HFFc6 (cell line): ENCODE results near the gene NDRG3. TPM values are rescaled to one million over a fixed set of nuclear protein-coding genes. Genes with fewer than 3 reads are reported as not detected.
A peak's percentile ranks its signal among the peaks of the same experiment; 100 is the strongest.

Source experiments
- DNase-seq: peaks from one replicate; pipeline ENCODE4 v3.0.0-alpha.2; 2018
- H3K27ac Mint-ChIP-seq: 2 replicates; pipeline ENCODE4 v1.8.0; 2020; ENCODE audit warnings: mild to moderate bottlenecking, mixed read lengths
- H3K27me3 Mint-ChIP-seq: 2 replicates; pipeline ENCODE4 v1.8.0; 2021; ENCODE audit warnings: mild to moderate bottlenecking, moderate library complexity, mixed read lengths; ENCODE audit not compliant: insufficient read depth
- H3K36me3 Mint-ChIP-seq: 2 replicates; pipeline ENCODE4 v1.8.0; 2021; ENCODE audit warnings: low read depth, mixed read lengths
- H3K4me1 Mint-ChIP-seq: 2 replicates; pipeline ENCODE4 v1.8.0; 2020; ENCODE audit warnings: low read depth, mixed read lengths
- H3K4me3 Mint-ChIP-seq: 2 replicates; pipeline ENCODE4 v1.8.0; 2020; ENCODE audit warnings: mild to moderate bottlenecking, moderate library complexity, mixed read lengths
- H3K9me3 Mint-ChIP-seq: 2 replicates; pipeline ENCODE4 v1.8.0; 2020; ENCODE audit warnings: mild to moderate bottlenecking, mixed read lengths
- CTCF ChIP-seq: fragments of 200-600 bp; sonication (generic); IDR thresholded peaks from 2 replicates; pipeline ENCODE4 v1.5.0; 2021; ENCODE audit warnings: antibody characterized with exemption, mild to moderate bottlenecking
- total RNA-seq, 6 experiments: library from RNA; stranded (reverse); fragmentation: NEBNext Ultra II Directional; extraction: Animal tissue kit (Norgen Biotek cat#: 25700); gene quantifications; 2 replicates in 1 of 6; 3 replicates in 5 of 6; pipeline ENCODE4 v1.2.3, GENCODE V29; 2021

NDRG3 gene
- total RNA-seq, 6 experiments from 2014 or later = 32.8 to 42.3 (median 37.2) TPM

- no peaks in the 10 kb centered on the region for H3K9me3 Mint-ChIP-seq
- TF ChIP-seq CTCF = no peak
These were observed 114.2 kb downstream of the NDRG3 start for GRCh38 chr20:36631646-36632045.

GRCh38 chr20:36629719-36630681 is 115.9 kb downstream of the NDRG3 start:
- H3K4me1 Mint-ChIP-seq = no peaks in the 10 kb centered on the region
- H3K27ac Mint-ChIP-seq = no peak overlapping the region
- H3K27me3 Mint-ChIP-seq = peaks cover 7% of the 10 kb centered on the region
- H3K9me3 Mint-ChIP-seq = no peaks in the 10 kb centered on the region
- DNase-seq = no peak
- no peak for TF ChIP-seq CTCF
- no peak overlapping the region for H3K4me3 Mint-ChIP-seq
- H3K36me3 Mint-ChIP-seq = no peaks in the 10 kb centered on the region

More at GRCh38 chr20:36631646-36632045, 114.2 kb downstream of the NDRG3 start:
- Mint-ChIP-seq H3K4me1 (no peaks in the 10 kb centered on the region), H3K27me3 (peaks cover 12% of the 10 kb centered on the region), H3K27ac (no peak overlapping the region), H3K36me3 (no peaks in the 10 kb centered on the region), H3K4me3 (no peak overlapping the region)
- DNase-seq = peak; percentile 5

GRCh38 chr20:36628076-36628475 is 117.8 kb downstream of the NDRG3 start:
- peaks cover 7% of the 10 kb centered on the region for H3K27me3 Mint-ChIP-seq
- no peak for DNase-seq
- H3K36me3 Mint-ChIP-seq = no peaks in the 10 kb centered on the region
- no peak overlapping the region for H3K27ac Mint-ChIP-seq
- no peak for TF ChIP-seq CTCF
- no peaks in the 10 kb centered on the region for H3K9me3 Mint-ChIP-seq
- no peaks in the 10 kb centered on the region for H3K4me1 Mint-ChIP-seq
- H3K4me3 Mint-ChIP-seq = no peak overlapping the region

- TF ChIP-seq CTCF = no peak
- H3K27me3 Mint-ChIP-seq = no peaks in the 10 kb centered on the region
- no peaks in the 10 kb centered on the region for H3K4me1 Mint-ChIP-seq
- H3K9me3 Mint-ChIP-seq = no peaks in the 10 kb centered on the region
- no peak overlapping the region for H3K27ac Mint-ChIP-seq
- no peak overlapping the region for H3K4me3 Mint-ChIP-seq
- no peaks in the 10 kb centered on the region for H3K36me3 Mint-ChIP-seq
- DNase-seq = no peak
These were observed 121.0 kb downstream of the NDRG3 start for GRCh38 chr20:36624944-36625324.

- no peak for DNase-seq
- no peak overlapping the region for H3K27ac Mint-ChIP-seq
- H3K36me3 Mint-ChIP-seq = no peaks in the 10 kb centered on the region
- no peaks in the 10 kb centered on the region for H3K27me3 Mint-ChIP-seq
- no peaks in the 10 kb centered on the region for H3K4me1 Mint-ChIP-seq
- no peak for TF ChIP-seq CTCF
- H3K9me3 Mint-ChIP-seq = no peaks in the 10 kb centered on the region
- H3K4me3 Mint-ChIP-seq = no peak overlapping the region
These were observed 121.6 kb downstream of the NDRG3 start for GRCh38 chr20:36624068-36624943.
